Activated CD8-positive, alpha-beta memory T cell treated with anti-CD3 and anti-CD28 coated beads, Interleukin-2, amount 50 U/mL, for 4 hours (primary cell): Measurements from ENCODE around the gene PI4KA.
"Not testable (repeated sequence)": the region's sequence is repeated elsewhere in the genome, so short reads cannot be mapped to it uniquely, and the experiment has no call there.

Experiments
- DNase-seq: peaks from one replicate; pipeline ENCODE4 v3.0.0-alpha.2; 2020

The PI4KA gene

DNA sequence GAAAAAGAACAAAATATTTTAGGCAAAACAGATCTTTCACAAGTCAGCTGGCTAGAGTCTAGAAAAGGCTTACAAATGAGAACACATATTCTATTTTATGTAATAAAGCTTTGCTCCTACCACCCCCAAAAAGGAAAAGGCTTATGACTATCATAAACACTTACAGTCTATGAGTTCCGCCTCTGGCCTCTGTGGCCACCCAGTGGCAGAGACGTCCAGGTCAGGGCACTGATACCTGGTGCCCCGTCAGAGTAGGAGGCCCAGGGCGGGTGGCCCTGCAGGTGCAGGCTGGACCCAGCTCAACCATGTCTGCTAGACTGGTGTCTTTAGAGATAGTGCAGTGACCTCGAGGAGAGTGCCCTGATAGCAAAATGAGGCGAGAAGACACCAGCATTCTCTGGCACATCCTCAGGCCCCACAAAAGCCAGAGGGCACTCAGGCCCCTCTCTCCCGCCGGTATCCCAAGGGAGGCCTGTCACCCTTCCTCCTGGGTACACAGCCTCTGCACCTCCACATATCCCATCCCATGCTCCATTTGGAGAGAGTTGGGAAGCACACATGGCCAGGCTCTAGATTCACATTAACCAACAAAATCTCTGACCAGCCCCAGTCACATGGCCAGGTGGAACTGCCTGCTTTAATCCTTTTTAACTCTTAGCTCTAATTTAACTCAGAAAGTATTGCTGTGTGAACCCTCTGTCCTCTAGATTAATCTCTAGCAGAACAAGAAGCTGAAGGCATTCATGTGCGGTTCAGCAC lies 112.0 kb downstream of the PI4KA start:
- no peak for DNase-seq

DNA sequence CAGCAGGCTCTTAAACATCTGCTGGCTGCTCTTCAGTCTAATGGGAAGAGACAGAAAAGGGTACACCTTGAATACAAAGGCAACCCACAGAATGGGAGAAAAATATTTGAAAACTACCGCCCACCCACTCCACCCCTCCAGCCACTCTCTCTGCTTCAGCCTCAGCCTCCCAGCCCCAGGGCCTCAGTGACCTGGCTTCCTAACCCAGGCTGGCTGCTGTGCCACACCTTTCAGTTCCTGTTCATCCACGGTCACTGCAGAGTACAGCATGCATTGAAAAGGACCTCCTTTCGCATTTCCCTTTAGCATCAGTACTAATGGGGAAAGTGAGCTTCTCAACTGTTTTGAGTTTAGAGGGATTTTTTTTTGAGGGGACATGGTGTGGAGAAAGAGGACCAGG lies 113.5 kb downstream of the PI4KA start:
- DNase-seq, result no peak

- DNase-seq, result no peak
Observed at GRCh38 chr22:20744456-20744855, 114.2 kb downstream of the PI4KA start.

- DNase-seq, result no peak
Observed at GRCh38 chr22:20742764-20743163, 115.8 kb downstream of the PI4KA start.

DNA sequence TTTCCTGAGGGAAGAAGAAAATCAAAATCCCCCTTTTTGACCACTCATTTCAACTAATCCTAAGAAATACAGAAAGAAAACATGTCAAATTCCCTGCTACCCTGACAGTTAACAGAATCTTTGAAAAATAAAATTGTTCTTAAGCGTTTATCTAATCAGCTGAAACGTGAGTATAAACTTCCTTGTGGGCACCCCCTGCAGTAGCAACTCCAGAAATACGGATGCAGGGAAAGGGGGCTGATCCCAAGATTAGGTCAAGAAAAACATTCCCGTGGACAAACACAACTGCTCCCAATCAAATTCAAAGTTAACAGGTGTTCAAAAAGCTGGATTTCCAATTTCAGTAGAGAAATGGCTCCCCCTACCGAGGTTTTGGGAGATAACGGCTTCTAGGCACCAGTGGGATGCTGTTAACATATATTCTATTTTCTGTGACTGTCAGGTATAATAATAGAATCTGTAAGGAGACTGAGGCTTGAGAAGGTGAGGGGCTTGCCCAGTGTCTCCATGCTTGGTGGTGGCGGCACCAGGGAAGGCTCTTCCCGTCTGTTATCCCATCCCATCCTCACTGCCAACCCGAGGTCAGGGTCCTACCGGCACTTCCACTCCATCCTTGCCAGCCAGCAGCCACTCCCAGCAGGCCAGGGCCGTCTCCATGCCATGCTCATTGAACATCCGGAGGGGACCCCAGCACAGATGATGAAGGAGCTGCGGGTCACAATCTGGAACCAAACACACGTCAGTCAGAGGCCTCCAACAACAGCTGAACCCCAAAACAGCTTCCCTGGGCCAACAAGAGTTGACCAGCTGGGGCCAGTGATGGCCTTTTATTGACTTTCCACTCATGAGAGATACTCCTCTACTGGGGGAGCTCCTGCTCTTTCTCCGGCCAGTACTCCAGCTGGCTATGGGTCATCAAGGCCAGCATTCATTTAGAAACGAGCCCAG lies 116.7 kb downstream of the PI4KA start:
- DNase-seq, result peak; percentile 43

DNA sequence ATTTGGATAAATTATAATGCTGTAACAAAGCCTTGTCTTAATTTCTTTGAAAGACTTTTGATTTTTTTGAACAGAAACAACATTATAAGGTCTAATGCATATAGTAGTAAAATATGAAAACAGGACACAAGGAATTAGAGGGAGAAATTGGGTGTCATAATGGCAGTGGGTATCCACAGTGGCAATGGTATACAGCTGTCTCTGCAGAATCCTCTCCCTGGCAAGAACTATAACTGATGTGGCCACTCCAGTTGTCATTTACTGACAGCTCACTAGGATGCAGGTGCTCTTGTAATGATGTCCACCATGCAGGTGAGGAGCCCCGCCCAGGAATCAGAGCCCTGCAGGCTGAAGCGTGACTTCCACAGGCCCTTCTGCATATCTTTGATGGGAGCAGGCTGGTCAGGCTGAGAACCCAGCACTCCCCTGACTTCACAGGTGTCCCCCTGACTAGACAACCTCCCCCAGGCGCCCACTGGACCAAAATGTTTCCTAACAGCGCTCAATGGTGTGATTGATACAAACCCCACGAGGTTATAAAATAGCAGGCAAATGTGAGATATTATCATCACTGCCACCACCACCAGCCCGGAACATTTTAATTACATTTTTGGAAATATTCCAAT lies 117.5 kb downstream of the PI4KA start:
- DNase-seq, result no peak

DNA sequence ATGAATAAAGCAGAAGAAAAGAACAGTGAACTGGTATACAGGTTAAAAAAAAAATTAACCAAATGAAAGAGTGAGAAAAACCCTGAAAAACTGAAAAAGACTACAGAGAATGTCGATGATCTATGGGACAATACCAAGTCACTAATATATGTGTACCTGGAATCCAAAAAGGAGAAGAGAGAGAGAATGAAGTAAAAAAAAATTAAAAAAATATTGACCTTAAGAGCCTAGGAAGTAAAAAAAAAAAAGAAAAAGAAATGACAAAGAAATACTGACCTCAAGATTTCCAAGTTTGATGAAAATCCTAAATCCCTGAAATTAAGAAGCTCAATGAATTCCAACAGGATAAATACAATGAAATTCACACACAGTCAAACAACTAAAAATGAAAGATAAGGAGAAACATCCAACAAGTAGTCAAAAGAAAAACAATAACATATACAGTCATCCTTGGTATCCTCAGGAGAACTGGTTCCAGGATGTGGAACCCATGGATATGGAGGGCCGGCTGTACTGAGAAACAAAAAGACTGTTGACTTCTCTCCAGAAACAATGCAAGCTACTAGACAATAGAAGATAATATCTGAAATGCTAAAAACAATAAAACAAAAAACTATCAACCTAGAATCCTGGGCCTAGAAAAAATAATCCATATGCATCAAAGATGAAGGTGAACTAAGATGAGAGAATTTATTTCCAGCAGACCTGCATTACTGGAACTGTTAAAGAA lies 118.2 kb downstream of the PI4KA start:
- no peak for DNase-seq

DNA sequence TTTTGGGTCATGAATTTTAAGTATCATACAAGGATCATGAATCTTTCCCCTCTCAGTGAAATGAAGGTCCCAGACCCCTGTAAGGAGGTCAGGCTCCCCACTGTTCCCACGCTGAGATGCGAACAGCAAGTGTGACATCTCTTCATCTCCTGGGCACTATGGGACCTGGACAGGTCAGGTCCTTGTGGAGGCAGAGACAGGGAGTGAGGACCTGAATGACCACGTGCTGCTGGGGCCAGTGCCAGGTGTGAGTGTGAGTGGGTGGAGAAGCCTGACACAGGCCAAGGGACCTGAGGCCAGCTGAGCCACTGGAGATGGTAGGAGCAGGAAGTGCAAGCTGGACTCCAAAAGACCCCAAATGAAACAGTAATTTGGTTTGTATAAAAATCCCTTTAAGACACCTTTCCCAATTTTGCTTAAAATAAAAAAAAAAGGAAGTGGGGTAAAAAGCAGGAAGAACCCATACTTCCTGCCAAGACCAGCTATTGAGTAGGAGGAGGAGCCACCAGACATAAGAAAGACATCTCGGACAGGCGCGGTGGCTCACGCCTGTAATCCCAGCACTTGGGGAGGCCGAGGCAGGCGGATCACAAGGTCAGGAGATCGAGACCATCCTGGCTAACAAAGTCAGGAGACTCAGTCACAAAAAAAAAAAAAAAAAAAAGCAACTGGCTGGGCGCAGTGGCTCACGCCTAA lies 120.1 kb downstream of the PI4KA start:
- no peak for DNase-seq

GRCh38 chr22:20736891-20737290 lies 121.7 kb downstream of the PI4KA start:
- DNase-seq, result not testable (repeated sequence)

- DNase-seq, result not testable (repeated sequence)
Observed at GRCh38 chr22:20735356-20736162, 123.1 kb downstream of the PI4KA start.

DNA sequence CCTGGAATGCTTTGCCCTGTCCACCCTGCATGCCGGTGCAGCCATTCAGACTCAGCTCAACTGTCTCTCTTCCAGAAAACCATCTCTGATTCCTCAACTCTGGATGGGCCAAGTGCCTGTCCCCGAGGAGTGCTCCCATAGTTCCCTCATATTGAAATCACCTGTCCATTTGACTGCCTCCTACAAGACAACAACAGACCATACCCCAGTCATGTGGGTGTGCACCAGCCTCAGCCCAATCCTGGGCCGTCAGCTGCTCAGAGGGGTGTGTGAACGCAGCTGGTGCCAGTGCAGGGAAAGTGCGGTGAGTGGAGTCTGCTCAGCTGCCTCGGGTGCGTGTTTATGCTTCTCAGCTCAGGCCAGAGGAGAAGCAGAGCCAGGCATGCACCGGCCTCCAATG lies 126.2 kb downstream of the PI4KA start:
- not testable (repeated sequence) for DNase-seq

GRCh38 chr22:20729194-20729593 lies 129.4 kb downstream of the PI4KA start:
- DNase-seq, result no peak

GRCh38 chr22:20728523-20729190 lies 130.0 kb downstream of the PI4KA start:
- no peak for DNase-seq

DNA sequence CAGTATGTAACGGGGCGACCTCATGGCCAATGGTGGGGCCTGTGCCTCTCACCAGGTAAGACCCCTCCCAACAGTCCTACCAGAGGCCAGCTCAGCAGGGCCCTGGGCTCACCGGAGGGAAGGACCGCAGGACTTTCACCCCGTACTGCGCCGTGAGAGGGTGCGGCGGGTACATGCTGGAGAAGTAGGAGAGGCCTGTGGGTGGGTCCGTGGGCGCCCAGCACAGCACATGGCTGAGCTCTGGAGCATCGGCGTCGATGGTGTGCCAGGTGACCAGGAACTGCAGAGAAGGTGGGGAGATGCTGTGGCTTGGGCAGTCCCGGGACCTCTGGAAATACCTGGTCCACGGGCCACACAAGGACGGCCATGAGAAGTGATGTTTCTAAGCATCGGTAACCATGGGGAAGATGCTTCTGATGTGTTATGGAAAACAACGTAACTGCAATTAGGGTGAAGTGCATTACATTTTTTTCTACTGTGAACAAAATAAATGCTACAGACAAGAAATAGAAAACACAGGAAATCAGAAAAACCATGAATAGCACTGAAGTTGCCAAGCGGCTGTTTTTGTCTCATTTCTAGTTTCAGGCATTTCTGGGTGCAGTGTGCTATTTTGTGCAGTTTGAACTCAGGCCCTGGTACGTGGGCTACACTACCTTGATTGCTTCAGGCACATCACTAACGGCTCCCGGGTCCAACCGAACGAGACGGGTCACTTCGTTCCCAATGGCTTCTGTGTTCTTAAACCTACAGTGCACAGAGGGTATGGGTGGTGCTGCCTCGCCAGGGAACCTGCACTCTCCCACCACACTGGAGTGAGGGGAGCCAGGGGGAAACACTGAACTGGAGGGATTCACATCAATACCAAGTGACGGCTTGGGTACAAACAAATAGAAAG lies 131.2 kb downstream of the PI4KA start:
- no peak for DNase-seq

DNA sequence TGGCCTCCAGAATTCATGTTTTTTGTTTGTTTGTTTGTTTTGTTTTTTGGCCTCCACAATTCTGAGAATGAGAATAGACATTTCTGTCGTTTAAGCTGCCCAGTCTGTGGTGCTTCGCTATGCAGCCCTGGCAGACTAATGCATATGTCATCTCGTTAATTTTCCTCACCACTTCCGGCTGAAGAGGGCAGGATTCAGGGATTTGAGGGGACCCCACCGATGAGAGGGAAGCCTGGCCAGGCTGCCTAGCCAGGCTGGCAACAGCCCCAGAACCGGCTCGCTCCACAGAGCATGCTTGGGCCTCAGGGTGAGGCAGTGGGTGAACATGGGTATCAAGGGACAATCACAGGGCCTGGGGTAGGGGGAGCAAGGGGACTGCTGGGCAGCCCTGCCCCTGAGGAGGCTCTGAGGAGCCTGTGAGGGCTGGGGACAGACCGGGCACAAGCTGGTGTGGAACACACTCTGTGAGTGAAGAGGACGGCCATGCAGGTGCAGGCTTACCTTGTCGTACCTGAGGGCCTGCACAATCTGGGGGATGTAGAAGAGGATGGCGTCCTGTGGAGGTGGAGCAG lies 132.5 kb downstream of the PI4KA start:
- DNase-seq, result no peak

DNA sequence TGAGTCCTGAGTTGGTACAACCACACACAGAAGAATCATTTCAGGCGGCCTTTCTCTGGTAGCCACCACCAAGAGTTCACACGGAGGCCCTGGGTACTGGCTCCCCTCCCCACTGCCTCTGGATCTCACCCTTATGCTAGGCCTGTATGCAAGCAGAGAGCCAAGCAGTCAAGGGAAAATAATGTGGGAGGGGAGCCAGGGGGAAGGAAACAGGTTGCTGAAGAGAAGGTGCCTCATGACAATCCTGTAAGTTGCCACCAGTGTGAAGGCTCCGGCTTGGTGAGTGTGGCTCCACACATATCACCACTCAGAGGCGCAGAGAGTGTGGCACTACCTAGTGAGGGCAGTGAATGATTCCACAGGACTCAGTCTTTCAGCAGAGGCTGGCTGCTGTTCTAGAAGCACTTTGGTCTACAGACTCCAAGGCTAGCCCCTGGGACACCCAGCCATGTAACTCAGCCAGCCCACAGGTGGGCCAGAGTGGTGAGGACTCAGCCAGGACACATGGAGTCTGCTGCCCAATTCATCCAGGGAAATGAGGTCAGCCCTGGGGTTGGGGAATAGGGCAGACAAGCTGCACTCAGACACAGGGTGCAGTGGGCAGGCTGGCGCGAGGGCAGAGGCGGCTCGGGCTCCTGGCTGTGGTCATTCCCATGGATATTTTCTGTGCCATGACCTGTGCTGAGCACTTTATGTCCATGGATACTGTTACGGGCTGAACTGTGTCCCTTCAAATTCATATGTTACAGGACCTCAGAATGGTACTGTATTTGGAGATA lies 133.7 kb downstream of the PI4KA start:
- DNase-seq, result no peak

GRCh38 chr22:20721409-20722218 lies 137.0 kb downstream of the PI4KA start:
- DNase-seq, result no peak
